IMR-90 (cell line): Measurements from ENCODE around the gene NPAS3. TPM values are rescaled to one million over a fixed set of nuclear protein-coding genes. Genes with fewer than 3 reads are reported as not detected.

Experiments used
- ATAC-seq: fragments of 200-7000 bp; cut with Tn5 transposase; 2 replicates; pipeline ENCODE4 v1.9.1; 2020; ENCODE audit warnings: low read depth, mild to moderate bottlenecking, moderate library complexity
- BruUV-seq: library from RNA; stranded (reverse); fragments of 400-500 nt; replicated peaks from 2 replicates; lab custom pipeline; 2021; lab: Mats Ljungman, UMichigan
- CTCF ChIA-PET: fragments of 300-600 bp; formaldehyde crosslinking; extraction: SDS; loops from one replicate; lab custom pipeline; 2021; ENCODE audit warnings: antibody characterized with exemption; lab: Yijun Ruan, JAX
- POLR2A ChIA-PET: fragments of 300-600 bp; sonication (Branson Sonifier 250); formaldehyde crosslinking; loops from one replicate; lab custom pipeline; 2022; ENCODE audit warnings: antibody characterized with exemption; ENCODE audit not compliant: unreplicated experiment; lab: Charles Lee
- DNase-seq: peaks from one replicate; pipeline ENCODE4 v3.0.0; 2013
- H2AFZ ChIP-seq: replicated peaks from 2 replicates; pipeline ENCODE3; 2013; ENCODE audit warnings: low read length, mild to moderate bottlenecking; ENCODE audit not compliant: poor library complexity
- H2AK5ac ChIP-seq: 2 replicates; pipeline ENCODE4 v1.6.1; 2013; ENCODE audit warnings: low read depth, low read length, inconsistent platforms
- H2AK9ac ChIP-seq: replicated peaks from 2 replicates; pipeline ENCODE3; 2013; ENCODE audit warnings: mild to moderate bottlenecking, low read depth, low read length, moderate library complexity; ENCODE audit not compliant: poor library complexity
- H2BK120ac ChIP-seq: 2 replicates; pipeline ENCODE4 v1.6.1; 2013; ENCODE audit warnings: low read depth, low read length, inconsistent platforms
- H2BK15ac ChIP-seq: 3 replicates; pipeline ENCODE4 v1.6.1; 2013; ENCODE audit warnings: low read depth, low read length, inconsistent platforms
- H2BK20ac ChIP-seq: 2 replicates; pipeline ENCODE4 v1.6.1; 2013; ENCODE audit warnings: low read depth, mild to moderate bottlenecking, inconsistent platforms, low read length, moderate library complexity
- H2BK5ac ChIP-seq: 2 replicates; pipeline ENCODE4 v1.6.1; 2013; ENCODE audit warnings: mild to moderate bottlenecking, low read depth, low read length, inconsistent platforms; ENCODE audit not compliant: poor library complexity, severe bottlenecking
- H3K14ac ChIP-seq: replicated peaks from 2 replicates; pipeline ENCODE4 v1.6.1; 2013; ENCODE audit warnings: low read depth, low read length, inconsistent platforms
- H3K18ac ChIP-seq: 2 replicates; pipeline ENCODE4 v1.6.1; 2013; ENCODE audit warnings: low read depth, low read length, control low read depth
- H3K23ac ChIP-seq: 2 replicates; pipeline ENCODE4 v1.6.1; 2013; ENCODE audit warnings: low read depth, low read length, inconsistent platforms
- H3K27ac ChIP-seq: 2 replicates; pipeline ENCODE4 v1.5.1; 2013; ENCODE audit warnings: mild to moderate bottlenecking, control low read depth, low read length; ENCODE audit not compliant: insufficient read depth
- H3K27me3 ChIP-seq: 2 replicates; pipeline ENCODE4 v1.6.1; 2013; ENCODE audit warnings: low read length; ENCODE audit not compliant: control insufficient read depth, insufficient read depth
- H3K36me3 ChIP-seq: 2 replicates; pipeline ENCODE4 v1.6.1; 2013; ENCODE audit warnings: low read length, mixed read lengths; ENCODE audit not compliant: control insufficient read depth, insufficient read depth
- H3K4ac ChIP-seq: 2 replicates; pipeline ENCODE4 v1.6.1; 2013; ENCODE audit warnings: low read depth, low read length, inconsistent platforms
- H3K4me1 ChIP-seq: 2 replicates; pipeline ENCODE4 v1.6.1; 2013; ENCODE audit warnings: low read length, mixed read lengths; ENCODE audit not compliant: control insufficient read depth, insufficient read depth
- H3K4me2 ChIP-seq: 2 replicates; pipeline ENCODE4 v1.6.1; 2013; ENCODE audit warnings: low read depth, mild to moderate bottlenecking, control low read depth, low read length, moderate library complexity
- H3K4me3 ChIP-seq: 2 replicates; pipeline ENCODE4 v1.5.1; 2013; ENCODE audit warnings: low read depth, mild to moderate bottlenecking, control low read depth, low read length, moderate library complexity; ENCODE audit not compliant: insufficient read depth
- H3K56ac ChIP-seq: 2 replicates; pipeline ENCODE4 v1.6.1; 2013; ENCODE audit warnings: low read length, inconsistent platforms; ENCODE audit not compliant: insufficient read depth; ENCODE audit errors: extremely low read depth
- H3K79me1 ChIP-seq, 2 experiments: 2 replicates each; pipeline ENCODE4 v1.6.1; 2013; ENCODE audit warnings: low read length in 2 of 2, inconsistent platforms in 1 of 2, low read depth in 1 of 2
- H3K9ac ChIP-seq: 2 replicates; pipeline ENCODE4 v1.6.1; 2013; ENCODE audit warnings: low read depth, low read length, control low read depth
- H3K9me1 ChIP-seq: 2 replicates; pipeline ENCODE4 v1.6.1; 2013; ENCODE audit warnings: low read length, inconsistent platforms; ENCODE audit not compliant: insufficient read depth
- H3K9me3 ChIP-seq: 2 replicates; pipeline ENCODE4 v1.6.1; 2013; ENCODE audit warnings: low read length; ENCODE audit not compliant: control insufficient read depth, insufficient read depth
- H4K20me1 ChIP-seq: 2 replicates; pipeline ENCODE4 v1.6.1; 2013; ENCODE audit warnings: low read length, inconsistent platforms; ENCODE audit not compliant: insufficient read depth
- H4K5ac ChIP-seq: 2 replicates; pipeline ENCODE4 v1.6.1; 2013; ENCODE audit warnings: mild to moderate bottlenecking, low read depth, low read length, control low read depth
- H4K8ac ChIP-seq, 2 experiments: 2 replicates each; pipeline ENCODE4 v1.6.1; 2013; ENCODE audit warnings: low read depth in 2 of 2, low read length in 2 of 2, control low read depth in 1 of 2, inconsistent platforms in 1 of 2
- H4K91ac ChIP-seq: 2 replicates; pipeline ENCODE4 v1.6.1; 2013; ENCODE audit warnings: low read depth, low read length, inconsistent platforms; ENCODE audit not compliant: insufficient read depth
- BHLHE40 ChIP-seq: fragments of 150-350 bp; IDR thresholded peaks from 2 replicates; pipeline ENCODE4 v1.6.1; 2016; ENCODE audit warnings: mild to moderate bottlenecking, low read depth, low read length
- CEBPB ChIP-seq: IDR thresholded peaks from 2 replicates; pipeline ENCODE4 v1.6.1; 2012; ENCODE audit warnings: low read depth, low read length, improper control_type of control experiment
- CHD1 ChIP-seq: IDR thresholded peaks from 2 replicates; pipeline ENCODE4 v1.6.1; 2012; ENCODE audit warnings: low read depth, low read length, improper control_type of control experiment
- FOS ChIP-seq: fragments of 150-350 bp; IDR thresholded peaks from 2 replicates; pipeline ENCODE4 v1.6.1; 2016; ENCODE audit warnings: low read depth, low read length
- MAFK ChIP-seq: IDR thresholded peaks from 2 replicates; pipeline ENCODE4 v1.6.1; 2012; ENCODE audit warnings: low read depth, low read length, improper control_type of control experiment
- MAZ ChIP-seq: IDR thresholded peaks from 2 replicates; pipeline ENCODE4 v1.6.1; 2012; ENCODE audit warnings: low read depth, mild to moderate bottlenecking, low read length, improper control_type of control experiment, moderate library complexity, borderline replicate concordance
- MXI1 ChIP-seq: IDR thresholded peaks from 2 replicates; pipeline ENCODE4 v1.6.1; 2012; ENCODE audit warnings: low read depth, mild to moderate bottlenecking, low read length, moderate library complexity, borderline replicate concordance
- NFE2L2 ChIP-seq: fragments of 150-350 bp; IDR thresholded peaks from 2 replicates; pipeline ENCODE4 v1.6.1; 2016; ENCODE audit warnings: low read depth, mild to moderate bottlenecking, low read length
- POLR2A ChIP-seq: IDR thresholded peaks from 2 replicates; pipeline ENCODE4 v1.6.1; 2012; ENCODE audit warnings: mild to moderate bottlenecking, low read depth, low read length
- RAD21 ChIP-seq: IDR thresholded peaks from 2 replicates; pipeline ENCODE4 v1.6.1; 2012; ENCODE audit warnings: low read length, improper control_type of control experiment
- RCOR1 ChIP-seq: IDR thresholded peaks from 2 replicates; pipeline ENCODE4 v1.6.1; 2012; ENCODE audit warnings: mild to moderate bottlenecking, low read length, improper control_type of control experiment; ENCODE audit not compliant: insufficient replicate concordance
- RFX5 ChIP-seq: IDR thresholded peaks from 2 replicates; pipeline ENCODE4 v1.8.0; 2012; ENCODE audit warnings: low read depth, mild to moderate bottlenecking, low read length, moderate library complexity
- SMC3 ChIP-seq: fragments of 150-350 bp; IDR thresholded peaks from 2 replicates; pipeline ENCODE4 v1.6.1; 2016; ENCODE audit warnings: low read depth, mild to moderate bottlenecking, antibody characterized with exemption, low read length, moderate library complexity
- USF2 ChIP-seq: fragments of 150-350 bp; IDR thresholded peaks from 2 replicates; pipeline ENCODE4 v1.6.1; 2017; ENCODE audit warnings: mild to moderate bottlenecking, antibody characterized with exemption, low read length, low read depth
- WGBS, 2 experiments: methylation state at CpG; one replicate each; pipeline versions ENCODE4 v1.1.5 to v1.1.7; 2013; ENCODE audit warnings: missing lambda C conversion rate in 2 of 2; ENCODE audit not compliant: insufficient read length in 1 of 2; ENCODE audit errors: extremely low coverage in 2 of 2; 5-methylcytosine and 5-hydroxymethylcytosine counted together
- dilution Hi-C: fragments of 300-500 bp; cut with HindIII; formaldehyde crosslinking; loops from one replicate; pipeline ENCODE4 v1.14.3; 2018; ENCODE audit warnings: low sequenced_read_pairs; ENCODE audit not compliant: unreplicated experiment
- in situ Hi-C: fragments of 300-500 bp; cut with MboI; formaldehyde crosslinking; loops from 3 replicates; pipeline ENCODE4 v1.14.3; 2019; ENCODE audit warnings: low sequenced_read_pairs, inconsistent platforms, mixed read lengths
- intact Hi-C: fragments of 100-400 bp; cut with micrococcal nuclease; formaldehyde crosslinking; loops from 2 replicates; pipeline ENCODE4 v1.10.0; 2022
- polyA plus RNA-seq, 3 experiments: library from polyadenylated mRNA; depleted of rRNA; stranded (reverse); fragments of >200 nt; gene quantifications; 2 replicates each; pipeline ENCODE4 v1.2.3, GENCODE V29; 2012; ENCODE audit warnings: low replicate concordance in 1 of 3
- total RNA-seq: library from RNA; depleted of rRNA; stranded (reverse); fragments of >200 nt; gene quantifications from 2 replicates; pipeline ENCODE4 v1.2.3, GENCODE V29; 2012
- TF ChIP-seq, protein P1 (sequence below): fragments of 150-350 bp; IDR thresholded peaks from 2 replicates; pipeline ENCODE4 v1.6.1; 2016; ENCODE audit warnings: low read depth, mild to moderate bottlenecking, low read length, moderate library complexity, borderline replicate concordance
- TF ChIP-seq, protein P2 (sequence below): conservative IDR thresholded peaks from 2 replicates; pipeline ENCODE4 v1.5.1; 2012; ENCODE audit warnings: mild to moderate bottlenecking, low read depth, low read length, improper control_type of control experiment

Gene NPAS3
- total and polyA plus RNA-seq, 2 of the 4 experiments (the other 2 are of a cell fraction) = not detected

- H3K4me2 ChIP-seq = no peak overlapping the region
- no peak overlapping the region for H3K18ac ChIP-seq
- DNase-seq = no peak
- H2BK5ac ChIP-seq = no peak overlapping the region
- H3K9ac ChIP-seq = no peak overlapping the region
- H3K27me3 ChIP-seq = no peaks in the 10 kb centered on the region
- no peaks in the 10 kb centered on the region for H3K4me1 ChIP-seq
- CTCF ChIA-PET = no interaction called here
- no peak overlapping the region for H4K91ac ChIP-seq
- H2BK15ac ChIP-seq = no peak overlapping the region
- H2AFZ ChIP-seq = no peak overlapping the region
- no peak overlapping the region for H3K23ac ChIP-seq
- H3K27ac ChIP-seq = no peak overlapping the region
- dilution Hi-C loops (no loop called here), in situ Hi-C loops (no loop called here), intact Hi-C loops (loop anchor here (10.0 kb wide), 1 partner anchor 778 kb away; no protein-coding TSS in a partner anchor)
- no peak overlapping the region for H3K4me3 ChIP-seq
- H2BK120ac ChIP-seq = no peak overlapping the region
- BruUV-seq = no TSS peak
- POLR2A ChIA-PET = no interaction called here
- H4K20me1 ChIP-seq = no peaks in the 10 kb centered on the region
- no peaks in the 10 kb centered on the region for H3K9me1 ChIP-seq
- no peak overlapping the region for H3K4ac ChIP-seq
- H3K9me3 ChIP-seq = no peaks in the 10 kb centered on the region
- no peak for ATAC-seq
- H4K5ac ChIP-seq = no peak overlapping the region
- H2AK5ac ChIP-seq = no peak overlapping the region
- H2AK9ac ChIP-seq = no peak overlapping the region
- H2BK20ac ChIP-seq = no peak overlapping the region
- no peaks in the 10 kb centered on the region for H3K79me1 ChIP-seq
- H3K14ac ChIP-seq = no peak overlapping the region
- no peak for TF ChIP-seq MAZ
- no peak for TF ChIP-seq MXI1
- TF ChIP-seq RCOR1 = no peak
- no peak for TF ChIP-seq BHLHE40
- TF ChIP-seq MAFK = no peak
- TF ChIP-seq, protein P1, sequence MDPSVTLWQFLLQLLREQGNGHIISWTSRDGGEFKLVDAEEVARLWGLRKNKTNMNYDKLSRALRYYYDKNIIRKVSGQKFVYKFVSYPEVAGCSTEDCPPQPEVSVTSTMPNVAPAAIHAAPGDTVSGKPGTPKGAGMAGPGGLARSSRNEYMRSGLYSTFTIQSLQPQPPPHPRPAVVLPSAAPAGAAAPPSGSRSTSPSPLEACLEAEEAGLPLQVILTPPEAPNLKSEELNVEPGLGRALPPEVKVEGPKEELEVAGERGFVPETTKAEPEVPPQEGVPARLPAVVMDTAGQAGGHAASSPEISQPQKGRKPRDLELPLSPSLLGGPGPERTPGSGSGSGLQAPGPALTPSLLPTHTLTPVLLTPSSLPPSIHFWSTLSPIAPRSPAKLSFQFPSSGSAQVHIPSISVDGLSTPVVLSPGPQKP = no peak
- TF ChIP-seq SMC3 = no peak
- no peak for TF ChIP-seq USF2
- TF ChIP-seq POLR2A = no peak
- TF ChIP-seq, protein P2, sequence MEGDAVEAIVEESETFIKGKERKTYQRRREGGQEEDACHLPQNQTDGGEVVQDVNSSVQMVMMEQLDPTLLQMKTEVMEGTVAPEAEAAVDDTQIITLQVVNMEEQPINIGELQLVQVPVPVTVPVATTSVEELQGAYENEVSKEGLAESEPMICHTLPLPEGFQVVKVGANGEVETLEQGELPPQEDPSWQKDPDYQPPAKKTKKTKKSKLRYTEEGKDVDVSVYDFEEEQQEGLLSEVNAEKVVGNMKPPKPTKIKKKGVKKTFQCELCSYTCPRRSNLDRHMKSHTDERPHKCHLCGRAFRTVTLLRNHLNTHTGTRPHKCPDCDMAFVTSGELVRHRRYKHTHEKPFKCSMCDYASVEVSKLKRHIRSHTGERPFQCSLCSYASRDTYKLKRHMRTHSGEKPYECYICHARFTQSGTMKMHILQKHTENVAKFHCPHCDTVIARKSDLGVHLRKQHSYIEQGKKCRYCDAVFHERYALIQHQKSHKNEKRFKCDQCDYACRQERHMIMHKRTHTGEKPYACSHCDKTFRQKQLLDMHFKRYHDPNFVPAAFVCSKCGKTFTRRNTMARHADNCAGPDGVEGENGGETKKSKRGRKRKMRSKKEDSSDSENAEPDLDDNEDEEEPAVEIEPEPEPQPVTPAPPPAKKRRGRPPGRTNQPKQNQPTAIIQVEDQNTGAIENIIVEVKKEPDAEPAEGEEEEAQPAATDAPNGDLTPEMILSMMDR = no peak
- TF ChIP-seq NFE2L2 = no peak
- no peak for TF ChIP-seq FOS
- TF ChIP-seq RFX5 = no peak
- no peak for TF ChIP-seq CEBPB
- no peak for TF ChIP-seq RAD21
- TF ChIP-seq CHD1 = no peak
- WGBS, 2 experiments = no CpG with 5 or more reads among the region's 2 CpGs
- H4K8ac ChIP-seq = no peak overlapping the region
- H3K56ac ChIP-seq = no peak overlapping the region
- H3K36me3 ChIP-seq = no peaks in the 10 kb centered on the region
These were observed 78.3 kb downstream of the NPAS3 start for GRCh38 chr14:33017016-33017415.
